HEK293 (cell line): Measurements from ENCODE around the gene SCN11A.

Source experiments
- CTCF ChIA-PET: fragments of 350-600 bp; formaldehyde crosslinking; extraction: SDS; loops from one replicate; lab custom pipeline; 2021; ENCODE audit warnings: antibody characterized with exemption; lab: Yijun Ruan, JAX
- POLR2A ChIA-PET: fragments of 300-600 bp; formaldehyde crosslinking; extraction: SDS; loops from one replicate; lab custom pipeline; 2020; ENCODE audit warnings: antibody characterized with exemption, inconsistent platforms; lab: Yijun Ruan, JAX
- H3K27ac ChIP-seq: fragments of 200-500 bp; sonication (Bioruptor generic); 2 replicates; pipeline ENCODE4 v1.5.1; 2014; ENCODE audit warnings: low read depth, low read length, control low read depth, inconsistent platforms; ENCODE audit errors: extremely low read depth
- H3K36me3 ChIP-seq, 2 experiments: fragments of 200-500 bp in 1 of 2; sonication (Bioruptor generic) in 1 of 2; 1 replicate in 1 of 2; 2 replicates in 1 of 2; pipeline ENCODE4 v1.5.1; 2014 to 2017; ENCODE audit warnings: inconsistent platforms in 2 of 2, low read length in 2 of 2; ENCODE audit not compliant: control insufficient read depth in 2 of 2, insufficient read depth in 1 of 2
- H3K4me1 ChIP-seq: fragments of 200-500 bp; sonication (Bioruptor generic); 2 replicates; pipeline ENCODE4 v1.5.1; 2014; ENCODE audit warnings: mild to moderate bottlenecking, low read length, inconsistent platforms; ENCODE audit not compliant: control insufficient read depth, insufficient read depth
- H3K4me3 ChIP-seq: 2 replicates; pipeline ENCODE4 v1.5.1; 2011; ENCODE audit warnings: low read depth, mild to moderate bottlenecking, control low read depth, low read length, moderate library complexity
- H3K9me3 ChIP-seq: fragments of 200-500 bp; sonication (Bioruptor generic); 2 replicates; pipeline ENCODE4 v1.5.1; 2014; ENCODE audit warnings: low read depth, low read length, inconsistent platforms; ENCODE audit not compliant: control insufficient read depth, insufficient read depth
- IKZF3 ChIP-seq: fragments of 450-650 bp; IDR thresholded peaks from 2 replicates; pipeline ENCODE4 v1.5.0; 2018; ENCODE audit warnings: missing biosample characterization, mild to moderate bottlenecking, missing genetic modification characterization, moderate library complexity
- KLF1 ChIP-seq: fragments of 450-650 bp; formaldehyde crosslinking; IDR thresholded peaks from 2 replicates; pipeline ENCODE4 v1.5.1; 2016; ENCODE audit warnings: missing biosample characterization, missing genetic modification characterization
- KLF7 ChIP-seq: fragments of 450-650 bp; formaldehyde crosslinking; IDR thresholded peaks from 2 replicates; pipeline ENCODE4 v1.5.1; 2016; ENCODE audit warnings: missing biosample characterization, missing genetic modification characterization, borderline replicate concordance
- ZFP3 ChIP-seq: fragments of 450-650 bp; formaldehyde crosslinking; IDR thresholded peaks from 2 replicates; pipeline ENCODE4 v1.5.1; 2016; ENCODE audit warnings: low read depth, missing biosample characterization, missing genetic modification characterization
- ZNF146 ChIP-seq: fragments of 450-650 bp; formaldehyde crosslinking; IDR thresholded peaks from 2 replicates; pipeline ENCODE4 v1.5.1; 2016; ENCODE audit warnings: missing biosample characterization, missing genetic modification characterization
- ZNF16 ChIP-seq: fragments of 450-650 bp; formaldehyde crosslinking; IDR thresholded peaks from 2 replicates; pipeline ENCODE4 v1.5.1; 2016; ENCODE audit warnings: low read depth, missing biosample characterization, missing genetic modification characterization
- ZNF202 ChIP-seq: fragments of 450-650 bp; formaldehyde crosslinking; IDR thresholded peaks from 2 replicates; pipeline ENCODE4 v1.5.1; 2016; ENCODE audit warnings: missing biosample characterization, missing genetic modification characterization, borderline replicate concordance
- ZNF24 ChIP-seq: fragments of 450-650 bp; formaldehyde crosslinking; IDR thresholded peaks from 2 replicates; pipeline ENCODE4 v1.5.1; 2016; ENCODE audit warnings: missing biosample characterization, missing genetic modification characterization
- ZNF391 ChIP-seq: fragments of 450-650 bp; formaldehyde crosslinking; IDR thresholded peaks from 2 replicates; pipeline ENCODE4 v1.5.1; 2016; ENCODE audit warnings: low read depth, missing biosample characterization, missing genetic modification characterization, borderline replicate concordance
- ZNF416 ChIP-seq: fragments of 450-650 bp; formaldehyde crosslinking; IDR thresholded peaks from 2 replicates; pipeline ENCODE4 v1.5.1; 2016; ENCODE audit warnings: missing biosample characterization, missing genetic modification characterization
- ZNF530 ChIP-seq: fragments of 450-650 bp; formaldehyde crosslinking; IDR thresholded peaks from 2 replicates; pipeline ENCODE4 v1.5.1; 2016; ENCODE audit warnings: low read depth, missing biosample characterization, missing genetic modification characterization
- ZNF544 ChIP-seq: fragments of 450-650 bp; formaldehyde crosslinking; IDR thresholded peaks from 2 replicates; pipeline ENCODE4 v1.5.0; 2017; ENCODE audit warnings: missing biosample characterization, missing genetic modification characterization
- ZNF561 ChIP-seq: fragments of 450-650 bp; IDR thresholded peaks from 2 replicates; pipeline ENCODE4 v1.5.1; 2018; ENCODE audit warnings: missing biosample characterization, missing genetic modification characterization, borderline replicate concordance
- ZNF629 ChIP-seq: fragments of 450-650 bp; formaldehyde crosslinking; IDR thresholded peaks from 2 replicates; pipeline ENCODE4 v1.5.1; 2017; ENCODE audit warnings: missing biosample characterization, missing genetic modification characterization
- ZNF747 ChIP-seq: fragments of 450-650 bp; formaldehyde crosslinking; IDR thresholded peaks from 2 replicates; pipeline ENCODE4 v1.5.1; 2016; ENCODE audit warnings: missing biosample characterization, missing genetic modification characterization
- ZNF830 ChIP-seq: fragments of 450-650 bp; IDR thresholded peaks from 2 replicates; pipeline ENCODE4 v1.5.0; 2018; ENCODE audit warnings: missing biosample characterization, missing genetic modification characterization, low read depth, mild to moderate bottlenecking, moderate library complexity
- ZSCAN23 ChIP-seq: fragments of 450-650 bp; formaldehyde crosslinking; IDR thresholded peaks from 2 replicates; pipeline ENCODE4 v1.5.1; 2016; ENCODE audit warnings: missing biosample characterization, missing genetic modification characterization
- TF ChIP-seq, protein P1 (sequence below): fragments of 450-650 bp; formaldehyde crosslinking; IDR thresholded peaks from 2 replicates; pipeline ENCODE4 v1.5.1; 2016; ENCODE audit warnings: missing biosample characterization, missing genetic modification characterization
- TF ChIP-seq, protein P2 (sequence below): fragments of 450-650 bp; formaldehyde crosslinking; IDR thresholded peaks from 2 replicates; pipeline ENCODE4 v1.5.1; 2017; ENCODE audit warnings: missing biosample characterization, missing genetic modification characterization
- TF ChIP-seq, protein P3 (sequence below): fragments of 450-650 bp; formaldehyde crosslinking; IDR thresholded peaks from 2 replicates; pipeline ENCODE4 v1.5.1; 2016; ENCODE audit warnings: missing biosample characterization, missing genetic modification characterization
- TF ChIP-seq, protein P4 (sequence below): fragments of 450-650 bp; formaldehyde crosslinking; IDR thresholded peaks from 2 replicates; pipeline ENCODE4 v1.5.1; 2016; ENCODE audit warnings: missing biosample characterization, missing genetic modification characterization, borderline replicate concordance
- TF ChIP-seq, protein P5 (sequence below): fragments of 450-650 bp; formaldehyde crosslinking; IDR thresholded peaks from 2 replicates; pipeline ENCODE4 v1.5.1; 2016; ENCODE audit warnings: missing biosample characterization, missing genetic modification characterization, borderline replicate concordance

The SCN11A gene

DNA sequence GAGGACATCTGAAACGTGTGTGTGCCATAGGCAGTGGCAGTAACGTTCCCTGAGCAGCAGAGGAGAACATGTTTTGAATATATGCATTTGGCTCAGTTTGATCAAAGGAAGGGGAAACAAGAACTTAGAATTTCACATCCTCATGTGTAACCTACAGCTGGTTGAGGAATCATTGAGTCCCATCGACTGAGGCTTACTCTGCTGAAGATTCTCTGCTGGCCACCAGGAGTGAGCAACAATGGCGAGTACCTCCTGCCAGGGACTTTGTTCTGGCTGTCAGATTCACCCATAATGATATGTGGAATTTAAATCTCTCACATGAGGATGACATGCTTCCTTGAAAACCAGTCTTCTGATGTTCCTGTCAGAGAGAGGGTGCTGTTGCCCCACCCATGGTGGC lies 34.4 kb upstream of the SCN11A start (continued):
- TF ChIP-seq ZNF16 (tag by site-specific recombination) (no peak), ZNF530 (tag by site-specific recombination) (no peak), KLF1 (tag by site-specific recombination) (no peak)
- TF ChIP-seq, all 188 proteins: peak for 0

DNA sequence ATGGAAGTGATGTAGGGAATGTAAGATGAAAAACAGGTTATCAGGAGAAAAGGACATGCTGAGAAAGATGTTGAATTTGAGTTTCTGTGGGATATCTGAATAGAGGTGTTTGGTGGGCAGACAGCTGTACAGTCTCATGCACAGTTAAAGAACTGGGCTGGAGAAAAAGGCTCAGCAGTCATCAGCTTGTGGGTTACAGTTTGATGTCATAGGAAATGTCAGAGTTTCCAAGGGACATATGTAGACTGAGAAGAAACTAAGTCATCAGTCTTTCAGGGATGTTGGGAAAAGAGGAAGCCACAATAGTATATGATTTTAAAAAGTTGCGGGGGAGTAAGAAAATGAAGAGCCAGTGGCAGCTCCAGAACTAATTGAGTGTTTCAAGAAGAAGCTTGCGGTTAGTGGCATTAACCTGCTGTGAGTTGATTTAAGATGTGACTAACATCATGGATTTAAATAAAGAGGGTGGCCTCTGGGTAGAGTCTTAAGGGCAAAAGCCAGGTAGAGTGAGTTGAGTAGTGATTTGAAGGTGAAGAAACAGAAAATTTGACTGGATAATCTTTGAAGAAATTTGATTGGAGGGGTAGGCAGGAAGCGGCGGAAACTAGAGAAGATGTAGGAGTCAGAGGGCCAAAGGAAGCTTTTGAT lies 31.0 kb upstream of the SCN11A start:
- Histone ChIP-seq H3K9me3 (no peaks in the 10 kb centered on the region), H3K36me3 (peaks cover 3 to 67% of the 10 kb centered on the region in 2 experiments), H3K27ac (no peak overlapping the region), H3K4me1 (no peaks in the 10 kb centered on the region), H3K4me3 (no peak overlapping the region)
- ChIA-PET POLR2A (no interaction called here), CTCF (no interaction called here)
- TF ChIP-seq ZNF747 (tag by site-specific recombination), result no peak
- TF ChIP-seq, protein P1, sequence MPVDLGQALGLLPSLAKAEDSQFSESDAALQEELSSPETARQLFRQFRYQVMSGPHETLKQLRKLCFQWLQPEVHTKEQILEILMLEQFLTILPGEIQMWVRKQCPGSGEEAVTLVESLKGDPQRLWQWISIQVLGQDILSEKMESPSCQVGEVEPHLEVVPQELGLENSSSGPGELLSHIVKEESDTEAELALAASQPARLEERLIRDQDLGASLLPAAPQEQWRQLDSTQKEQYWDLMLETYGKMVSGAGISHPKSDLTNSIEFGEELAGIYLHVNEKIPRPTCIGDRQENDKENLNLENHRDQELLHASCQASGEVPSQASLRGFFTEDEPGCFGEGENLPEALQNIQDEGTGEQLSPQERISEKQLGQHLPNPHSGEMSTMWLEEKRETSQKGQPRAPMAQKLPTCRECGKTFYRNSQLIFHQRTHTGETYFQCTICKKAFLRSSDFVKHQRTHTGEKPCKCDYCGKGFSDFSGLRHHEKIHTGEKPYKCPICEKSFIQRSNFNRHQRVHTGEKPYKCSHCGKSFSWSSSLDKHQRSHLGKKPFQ (tag by site-specific recombination), result no peak
- TF ChIP-seq, protein P2, sequence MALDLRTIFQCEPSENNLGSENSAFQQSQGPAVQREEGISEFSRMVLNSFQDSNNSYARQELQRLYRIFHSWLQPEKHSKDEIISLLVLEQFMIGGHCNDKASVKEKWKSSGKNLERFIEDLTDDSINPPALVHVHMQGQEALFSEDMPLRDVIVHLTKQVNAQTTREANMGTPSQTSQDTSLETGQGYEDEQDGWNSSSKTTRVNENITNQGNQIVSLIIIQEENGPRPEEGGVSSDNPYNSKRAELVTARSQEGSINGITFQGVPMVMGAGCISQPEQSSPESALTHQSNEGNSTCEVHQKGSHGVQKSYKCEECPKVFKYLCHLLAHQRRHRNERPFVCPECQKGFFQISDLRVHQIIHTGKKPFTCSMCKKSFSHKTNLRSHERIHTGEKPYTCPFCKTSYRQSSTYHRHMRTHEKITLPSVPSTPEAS, result no peak
- TF ChIP-seq ZNF830 (tag by site-specific recombination), result no peak
- TF ChIP-seq, protein P3, sequence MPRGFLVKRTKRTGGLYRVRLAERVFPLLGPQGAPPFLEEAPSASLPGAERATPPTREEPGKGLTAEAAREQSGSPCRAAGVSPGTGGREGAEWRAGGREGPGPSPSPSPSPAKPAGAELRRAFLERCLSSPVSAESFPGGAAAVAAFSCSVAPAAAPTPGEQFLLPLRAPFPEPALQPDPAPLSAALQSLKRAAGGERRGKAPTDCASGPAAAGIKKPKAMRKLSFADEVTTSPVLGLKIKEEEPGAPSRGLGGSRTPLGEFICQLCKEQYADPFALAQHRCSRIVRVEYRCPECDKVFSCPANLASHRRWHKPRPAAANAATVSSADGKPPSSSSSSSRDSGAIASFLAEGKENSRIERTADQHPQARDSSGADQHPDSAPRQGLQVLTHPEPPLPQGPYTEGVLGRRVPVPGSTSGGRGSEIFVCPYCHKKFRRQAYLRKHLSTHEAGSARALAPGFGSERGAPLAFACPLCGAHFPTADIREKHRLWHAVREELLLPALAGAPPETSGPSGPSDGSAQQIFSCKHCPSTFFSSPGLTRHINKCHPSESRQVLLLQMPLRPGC (tag by site-specific recombination), result no peak
- no peak for TF ChIP-seq ZNF391 (tag by site-specific recombination)
- no peak for TF ChIP-seq ZNF629 (tag by site-specific recombination)
- no peak for TF ChIP-seq ZNF146 (tag by site-specific recombination)
- no peak for TF ChIP-seq ZFP3 (tag by site-specific recombination)
- no peak for TF ChIP-seq ZNF561

DNA sequence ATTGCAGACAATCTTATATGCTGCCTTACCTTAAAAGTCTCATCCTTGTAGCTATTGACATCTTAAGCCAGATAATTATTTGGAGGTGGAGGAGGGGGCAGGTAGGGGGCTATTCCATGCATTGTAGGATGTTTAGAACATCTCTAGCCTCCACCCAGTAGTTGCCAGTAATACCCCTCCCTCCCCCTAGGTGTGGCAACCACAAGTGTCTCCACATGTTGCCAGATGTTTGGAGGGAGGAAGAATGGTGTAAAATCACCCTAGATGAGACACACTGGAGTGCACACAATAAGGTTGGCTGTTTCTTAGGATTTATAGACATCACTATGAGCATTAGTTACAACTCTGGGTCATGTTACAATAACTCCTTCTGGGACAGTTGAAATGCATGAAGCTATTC lies 28.3 kb upstream of the SCN11A start:
- ChIA-PET POLR2A (no interaction called here), CTCF (interaction anchor here (0.7 to 2.0 kb wide), 3 partner anchors 11 to 208 kb away, joined by 3 to 9 read pairs (median 3); no protein-coding TSS in a partner anchor)
- TF ChIP-seq KLF7 (tag by site-specific recombination) (no peak), ZNF544 (tag by site-specific recombination) (no peak), ZNF202 (tag by site-specific recombination) (no peak), ZSCAN23 (no peak), ZNF24 (tag by site-specific recombination) (no peak), ZNF416 (no peak), IKZF3 (tag by site-specific recombination) (no peak)
- TF ChIP-seq, protein P4, sequence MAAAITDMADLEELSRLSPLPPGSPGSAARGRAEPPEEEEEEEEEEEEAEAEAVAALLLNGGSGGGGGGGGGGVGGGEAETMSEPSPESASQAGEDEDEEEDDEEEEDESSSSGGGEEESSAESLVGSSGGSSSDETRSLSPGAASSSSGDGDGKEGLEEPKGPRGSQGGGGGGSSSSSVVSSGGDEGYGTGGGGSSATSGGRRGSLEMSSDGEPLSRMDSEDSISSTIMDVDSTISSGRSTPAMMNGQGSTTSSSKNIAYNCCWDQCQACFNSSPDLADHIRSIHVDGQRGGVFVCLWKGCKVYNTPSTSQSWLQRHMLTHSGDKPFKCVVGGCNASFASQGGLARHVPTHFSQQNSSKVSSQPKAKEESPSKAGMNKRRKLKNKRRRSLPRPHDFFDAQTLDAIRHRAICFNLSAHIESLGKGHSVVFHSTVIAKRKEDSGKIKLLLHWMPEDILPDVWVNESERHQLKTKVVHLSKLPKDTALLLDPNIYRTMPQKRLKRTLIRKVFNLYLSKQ (tag by site-specific recombination), result no peak
- TF ChIP-seq, protein P5, sequence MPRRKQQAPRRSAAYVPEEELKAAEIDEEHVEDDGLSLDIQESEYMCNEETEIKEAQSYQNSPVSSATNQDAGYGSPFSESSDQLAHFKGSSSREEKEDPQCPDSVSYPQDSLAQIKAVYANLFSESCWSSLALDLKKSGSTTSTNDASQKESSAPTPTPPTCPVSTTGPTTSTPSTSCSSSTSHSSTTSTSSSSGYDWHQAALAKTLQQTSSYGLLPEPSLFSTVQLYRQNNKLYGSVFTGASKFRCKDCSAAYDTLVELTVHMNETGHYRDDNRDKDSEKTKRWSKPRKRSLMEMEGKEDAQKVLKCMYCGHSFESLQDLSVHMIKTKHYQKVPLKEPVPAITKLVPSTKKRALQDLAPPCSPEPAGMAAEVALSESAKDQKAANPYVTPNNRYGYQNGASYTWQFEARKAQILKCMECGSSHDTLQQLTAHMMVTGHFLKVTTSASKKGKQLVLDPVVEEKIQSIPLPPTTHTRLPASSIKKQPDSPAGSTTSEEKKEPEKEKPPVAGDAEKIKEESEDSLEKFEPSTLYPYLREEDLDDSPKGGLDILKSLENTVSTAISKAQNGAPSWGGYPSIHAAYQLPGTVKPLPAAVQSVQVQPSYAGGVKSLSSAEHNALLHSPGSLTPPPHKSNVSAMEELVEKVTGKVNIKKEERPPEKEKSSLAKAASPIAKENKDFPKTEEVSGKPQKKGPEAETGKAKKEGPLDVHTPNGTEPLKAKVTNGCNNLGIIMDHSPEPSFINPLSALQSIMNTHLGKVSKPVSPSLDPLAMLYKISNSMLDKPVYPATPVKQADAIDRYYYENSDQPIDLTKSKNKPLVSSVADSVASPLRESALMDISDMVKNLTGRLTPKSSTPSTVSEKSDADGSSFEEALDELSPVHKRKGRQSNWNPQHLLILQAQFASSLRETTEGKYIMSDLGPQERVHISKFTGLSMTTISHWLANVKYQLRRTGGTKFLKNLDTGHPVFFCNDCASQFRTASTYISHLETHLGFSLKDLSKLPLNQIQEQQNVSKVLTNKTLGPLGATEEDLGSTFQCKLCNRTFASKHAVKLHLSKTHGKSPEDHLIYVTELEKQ (tag by site-specific recombination), result no peak
- TF ChIP-seq, protein P1 (tag by site-specific recombination), result no peak

More for the DNA sequence above, 28.3 kb upstream of the SCN11A start:
- Histone ChIP-seq H3K4me1 (no peaks in the 10 kb centered on the region), H3K4me3 (no peak overlapping the region), H3K27ac (no peak overlapping the region), H3K36me3 (peaks cover 7 to 69% of the 10 kb centered on the region in 2 experiments), H3K9me3 (no peaks in the 10 kb centered on the region)
